DLD1 (cell line): ENCODE measurements around the gene TSSK6.
"Not testable (repeated sequence)": the region's sequence is repeated elsewhere in the genome, so short reads cannot be mapped to it uniquely, and the experiment has no call there.

ENCODE experiments used
- in situ Hi-C: cut with HindIII; loops from 2 replicates; pipeline ENCODE4 v1.10.0; 2017; ENCODE audit warnings: low sequenced_read_pairs

The TSSK6 gene

GRCh38 chr19:19488875-19489690 lies 26.3 kb downstream of the TSSK6 start:
- in situ Hi-C loops = no loop called here

- in situ Hi-C loops = no loop called here
These were observed 27.1 kb downstream of the TSSK6 start for GRCh38 chr19:19487950-19488874.

GRCh38 chr19:19487077-19487949 lies 28.0 kb downstream of the TSSK6 start:
- in situ Hi-C loops = no loop called here

GRCh38 chr19:19486343-19487076 lies 28.8 kb downstream of the TSSK6 start:
- in situ Hi-C loops = no loop called here

- in situ Hi-C loops = no loop called here
These were observed 29.4 kb downstream of the TSSK6 start for GRCh38 chr19:19485998-19486290.

GRCh38 chr19:19485161-19485997 lies 30.0 kb downstream of the TSSK6 start:
- in situ Hi-C loops = no loop called here

GRCh38 chr19:19482809-19483596 lies 32.3 kb downstream of the TSSK6 start:
- in situ Hi-C loops = no loop called here

GRCh38 chr19:19480688-19481087 lies 34.7 kb downstream of the TSSK6 start:
- in situ Hi-C loops = no loop called here

- in situ Hi-C loops = no loop called here
These were observed 37.5 kb downstream of the TSSK6 start for GRCh38 chr19:19477705-19478383.

GRCh38 chr19:19475849-19476828 lies 39.2 kb downstream of the TSSK6 start:
- in situ Hi-C loops = no loop called here

GRCh38 chr19:19475015-19475765 lies 40.2 kb downstream of the TSSK6 start:
- in situ Hi-C loops = no loop called here

GRCh38 chr19:19472106-19472505 lies 43.2 kb downstream of the TSSK6 start:
- in situ Hi-C loops = not testable (repeated sequence)

GRCh38 chr19:19471682-19472081 lies 43.7 kb downstream of the TSSK6 start:
- in situ Hi-C loops = no loop called here

- in situ Hi-C loops = no loop called here
These were observed 44.8 kb downstream of the TSSK6 start for GRCh38 chr19:19470579-19470978.

GRCh38 chr19:19468424-19469050 lies 46.8 kb downstream of the TSSK6 start:
- in situ Hi-C loops = no loop called here

- in situ Hi-C loops = no loop called here
These were observed 49.1 kb downstream of the TSSK6 start for GRCh38 chr19:19466201-19466600.
